Smooth muscle cell of the brain vasculature (primary cell): ENCODE data around the gene UHRF2.
"Not testable (repeated sequence)": the region's sequence is repeated elsewhere in the genome, so short reads cannot be mapped to it uniquely, and the experiment has no call there.

ENCODE experiments used
- DNase-seq: peaks from one replicate; pipeline ENCODE4 v3.0.0-alpha.2; 2012; ENCODE audit warnings: low read depth, low spot score

Gene UHRF2

GRCh38 chr9:6484210-6484609 lies 71.2 kb downstream of the UHRF2 start:
- DNase-seq = no peak

DNA sequence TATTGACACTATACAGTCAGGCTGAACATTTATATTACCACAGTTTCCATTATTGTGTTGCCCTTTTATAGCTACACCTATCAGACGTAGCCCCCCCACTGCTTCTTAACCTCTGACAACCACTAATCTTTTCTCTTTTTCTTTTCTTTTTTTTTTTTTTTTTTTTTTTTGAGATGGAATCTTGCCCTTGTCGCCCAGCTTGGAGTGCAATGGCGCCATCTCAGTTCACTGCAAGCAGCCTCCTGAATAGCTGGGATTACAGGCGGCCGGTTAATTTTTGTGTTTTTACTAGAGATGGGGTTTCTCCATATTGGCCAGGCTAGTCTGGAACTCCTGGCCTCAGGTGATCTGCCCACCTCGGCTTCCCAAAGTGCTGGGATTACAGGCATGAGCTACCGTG lies 75.4 kb downstream of the UHRF2 start:
- DNase-seq = no peak

- DNase-seq = no peak
Measured at GRCh38 chr9:6489099-6489498, 76.1 kb downstream of the UHRF2 start.

DNA sequence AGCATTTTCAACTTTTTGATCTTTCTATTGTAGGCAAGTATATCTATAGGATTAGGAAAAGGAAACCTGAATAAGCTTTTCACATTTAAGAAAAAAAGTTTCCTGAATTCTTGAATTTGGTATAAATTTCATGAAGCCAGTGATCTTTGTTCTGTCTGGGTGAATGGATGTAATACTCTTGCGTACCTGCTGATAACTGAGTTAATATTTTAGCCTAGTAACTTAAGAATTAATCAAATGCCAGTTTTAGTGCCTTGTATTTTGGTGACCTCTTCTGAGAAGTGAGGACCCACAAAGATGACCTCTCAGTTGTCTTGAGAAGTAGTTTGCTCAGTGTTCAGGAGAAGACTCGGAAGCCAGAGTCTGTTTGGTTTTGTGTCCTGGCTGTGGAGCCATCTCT lies 77.9 kb downstream of the UHRF2 start:
- no peak for DNase-seq

- DNase-seq = no peak
Measured at GRCh38 chr9:6495466-6495865, 82.5 kb downstream of the UHRF2 start.

DNA sequence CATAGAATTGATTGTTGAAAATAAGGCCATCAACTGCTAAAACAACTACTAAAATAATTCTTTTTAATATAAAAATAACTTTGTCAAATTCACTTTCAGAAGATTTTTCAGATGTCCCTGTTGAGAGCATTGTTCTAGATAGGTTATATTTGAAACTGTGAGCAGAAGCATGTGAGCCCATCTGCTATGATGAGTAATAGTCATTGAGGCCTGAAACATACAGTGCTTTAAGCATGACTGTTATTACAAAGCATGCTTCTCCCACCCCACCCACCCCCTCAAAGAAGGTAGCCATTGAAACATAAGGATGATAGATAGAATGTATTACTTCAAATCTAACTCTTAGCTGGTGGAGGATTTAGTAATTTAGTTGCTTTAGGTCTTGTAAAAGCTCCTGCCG lies 86.0 kb downstream of the UHRF2 start:
- DNase-seq = no peak

DNA sequence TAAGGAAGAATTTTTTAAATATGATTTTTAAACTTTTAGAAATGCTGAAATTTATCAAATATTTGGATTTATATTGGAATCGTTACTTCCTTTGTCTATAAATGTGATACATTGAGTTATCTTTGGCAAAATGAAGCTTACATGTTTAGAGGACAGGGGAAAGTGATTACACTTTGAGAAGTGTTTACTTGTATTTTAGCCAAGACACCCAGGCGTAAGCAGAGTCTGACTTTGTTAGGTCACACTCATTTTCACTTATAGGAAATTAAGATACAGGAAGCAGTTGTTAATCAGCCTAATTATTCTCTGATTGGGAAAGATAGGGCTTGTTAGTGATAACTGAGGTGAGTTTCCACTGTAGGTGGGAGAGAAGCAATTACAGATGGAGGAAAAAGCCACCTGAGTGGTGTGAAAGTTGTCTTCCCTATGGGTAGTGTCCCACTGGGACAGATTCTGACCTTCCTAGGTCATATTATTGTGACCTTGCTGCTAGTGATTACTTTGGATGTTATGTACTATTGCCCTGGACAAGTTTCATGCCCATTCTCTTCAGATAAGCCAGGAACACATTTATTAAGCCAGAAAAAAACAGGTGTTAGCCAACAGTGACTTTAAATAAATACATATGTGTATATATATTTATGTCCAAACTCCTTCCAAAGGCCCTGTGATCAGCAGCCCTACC lies 88.7 kb downstream of the UHRF2 start:
- DNase-seq = no peak

GRCh38 chr9:6502399-6502798 lies 89.4 kb downstream of the UHRF2 start:
- DNase-seq = no peak

DNA sequence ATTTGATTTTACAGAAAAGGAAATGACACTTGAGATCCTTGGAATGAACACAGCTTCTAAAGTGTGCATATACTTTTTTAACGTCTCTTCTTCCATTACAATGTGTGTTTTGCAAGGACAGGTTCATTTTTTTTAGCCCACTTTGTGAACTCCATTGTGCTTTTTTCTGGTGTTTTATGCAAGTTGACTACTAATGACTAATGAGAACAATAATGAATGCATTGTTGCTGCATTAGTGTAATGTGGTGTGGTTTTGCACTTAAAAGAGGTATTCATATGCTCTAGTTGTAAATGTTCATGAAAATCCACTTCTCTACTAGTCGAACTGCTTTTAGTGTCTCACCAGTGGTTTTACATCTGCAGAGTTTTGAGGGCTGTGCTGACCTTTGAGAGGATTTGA lies 93.6 kb downstream of the UHRF2 start:
- DNase-seq = no peak

DNA sequence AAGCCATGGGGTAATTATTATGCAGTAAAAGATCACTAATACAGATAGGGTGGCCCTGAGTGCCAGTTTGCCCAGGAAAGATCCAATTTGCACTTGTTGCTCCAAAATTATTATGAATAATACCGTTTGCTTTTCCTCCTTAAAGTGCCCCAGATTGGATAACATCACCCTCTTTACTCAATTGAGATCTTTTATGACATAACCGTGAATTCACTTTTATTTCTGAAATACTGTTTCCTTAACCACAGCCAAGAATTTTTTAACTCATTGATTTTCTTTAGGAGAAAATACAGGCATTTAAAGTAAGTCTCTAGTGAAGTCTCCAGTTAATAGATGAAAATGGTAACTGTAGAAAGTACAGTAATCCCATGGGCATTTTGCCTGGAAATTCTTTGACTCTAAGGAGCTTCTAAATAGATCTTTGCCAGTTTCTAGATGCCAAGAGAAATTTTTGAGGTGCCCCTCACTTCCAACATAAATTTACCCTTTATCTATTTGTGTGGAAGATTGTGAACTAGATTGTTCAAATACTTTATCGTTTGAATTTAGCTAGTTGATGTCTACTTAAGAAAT lies 99.2 kb downstream of the UHRF2 start:
- DNase-seq = no peak

DNA sequence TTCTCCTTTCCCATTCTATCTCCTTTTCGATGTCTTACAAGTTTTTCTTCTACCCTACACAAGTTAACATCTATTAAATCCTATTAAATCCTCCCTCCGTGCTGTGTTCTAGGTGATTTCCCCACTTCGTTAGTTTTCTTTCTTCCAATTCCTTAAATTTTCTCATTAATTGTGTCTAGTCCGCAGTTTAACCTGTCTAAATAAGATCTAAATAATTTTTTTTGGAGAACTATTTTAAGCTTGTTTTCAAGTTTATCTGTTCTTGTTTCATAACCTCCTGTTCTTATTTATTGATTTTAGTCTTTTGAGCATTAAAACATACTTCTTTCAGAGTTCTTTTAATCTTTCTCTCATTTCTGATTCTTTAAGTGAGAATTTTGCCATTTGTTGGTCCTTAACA lies 109.3 kb downstream of the UHRF2 start:
- DNase-seq = no peak

GRCh38 chr9:6525326-6526045 lies 112.5 kb downstream of the UHRF2 start:
- no peak for DNase-seq

DNA sequence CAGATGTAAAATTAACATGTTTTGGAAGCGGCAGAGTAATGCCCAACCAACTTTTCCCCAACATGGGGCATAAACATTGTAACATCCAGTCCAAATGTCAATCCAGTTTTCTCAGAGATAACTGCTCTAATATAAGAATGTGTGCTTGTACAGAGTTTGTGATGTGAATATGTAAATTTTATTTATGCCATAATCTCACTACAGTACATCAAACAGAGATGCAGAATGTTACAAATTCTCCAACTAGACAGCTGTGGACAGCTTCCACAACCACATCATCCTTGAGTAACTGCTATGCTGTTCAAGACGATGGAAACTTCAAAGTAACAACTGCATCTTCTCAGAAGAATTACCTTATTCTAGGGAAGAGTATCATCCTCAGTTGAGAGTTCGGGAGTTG lies 122.6 kb downstream of the UHRF2 start:
- no peak for DNase-seq

DNA sequence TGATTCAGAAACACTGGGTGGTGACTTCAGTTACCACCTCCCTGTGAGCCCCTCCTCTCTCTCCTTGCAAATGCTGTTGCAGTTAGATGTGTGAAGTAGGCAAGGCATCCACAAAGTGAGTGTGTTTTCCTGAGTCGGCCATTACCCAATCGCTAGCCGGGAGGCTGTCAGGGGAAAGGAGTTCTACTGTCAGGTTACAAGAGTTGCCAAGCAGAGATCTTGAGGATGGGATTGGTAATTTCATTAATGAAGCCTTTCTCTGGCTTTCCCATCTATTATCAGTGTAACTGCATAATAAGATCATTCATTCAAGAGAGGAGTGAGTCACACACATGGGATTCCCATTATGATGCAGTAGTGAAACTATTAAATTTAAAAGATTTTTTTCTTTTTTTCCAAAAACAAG lies 125.7 kb downstream of the UHRF2 start:
- DNase-seq = no peak

GRCh38 chr9:6542617-6543016 lies 129.6 kb downstream of the UHRF2 start:
- not testable (repeated sequence) for DNase-seq

- no peak for DNase-seq
Measured at GRCh38 chr9:6543204-6543603, 130.2 kb downstream of the UHRF2 start.

- DNase-seq = no peak
Measured at GRCh38 chr9:6545017-6545691, 132.2 kb downstream of the UHRF2 start.

GRCh38 chr9:6549106-6549800 lies 136.3 kb downstream of the UHRF2 start:
- no peak for DNase-seq

DNA sequence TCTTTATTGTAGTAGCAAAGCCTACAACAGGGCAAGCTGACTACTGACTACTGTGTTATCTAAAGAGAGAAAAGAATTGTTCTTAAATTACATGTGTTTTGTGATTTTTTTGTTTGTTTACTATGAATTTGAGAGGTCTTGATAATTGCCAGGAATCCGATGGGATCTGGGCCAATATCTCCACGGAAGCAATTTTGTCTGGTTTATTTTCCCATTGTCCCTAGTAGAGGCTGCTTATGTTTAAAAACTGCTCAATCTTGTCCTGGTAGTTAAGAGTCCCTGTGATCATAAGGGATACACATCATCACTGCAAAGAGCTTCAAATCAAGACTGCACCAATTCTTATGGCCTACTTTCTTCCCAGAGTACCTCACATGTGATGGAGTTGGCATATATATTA lies 138.1 kb downstream of the UHRF2 start:
- DNase-seq = no peak

GRCh38 chr9:6552033-6552432 lies 139.0 kb downstream of the UHRF2 start:
- no peak for DNase-seq

- DNase-seq = no peak
Measured at GRCh38 chr9:6552498-6553121, 139.6 kb downstream of the UHRF2 start.

GRCh38 chr9:6553866-6554265 lies 140.9 kb downstream of the UHRF2 start:
- no peak for DNase-seq
